ENCODE results near the gene KIAA0825. TPM values are rescaled to one million over a fixed set of nuclear protein-coding genes. Genes with fewer than 3 reads are reported as not detected.

The KIAA0825 gene
- total and polyA plus RNA-seq, 2 of the 8 experiments (the other 6 are each of a cell fraction or from before 2014, with no cell fraction given): 0.60 to 1.0 TPM

DNA sequence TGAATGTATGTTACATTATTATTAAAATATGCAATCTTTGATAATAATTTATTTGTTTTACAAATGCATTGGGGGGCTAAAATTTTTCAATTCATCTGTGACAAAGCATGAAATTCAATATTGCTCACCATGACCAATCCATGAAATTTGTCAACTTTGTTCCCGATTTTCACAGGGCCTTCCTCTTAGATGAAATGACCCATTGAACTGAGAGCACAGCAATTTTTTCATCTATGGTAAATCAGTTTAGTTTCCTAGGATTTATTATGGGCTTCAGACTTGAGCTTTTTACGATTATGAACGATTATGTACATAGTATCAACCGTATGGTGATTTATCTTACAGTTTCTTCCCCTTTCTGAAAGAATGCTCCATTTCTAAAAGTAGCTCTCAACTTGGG lies 157.3 kb downstream of the KIAA0825 start:
- ChIA-PET POLR2A (ENCODE audit: partially characterized antibody) (no interaction called here), CTCF (ENCODE audit: partially characterized antibody) (no interaction called here)
- Histone ChIP-seq H4K8ac (ENCODE audit: extremely low read depth, insufficient read depth, low read length) (no peak overlapping the region), H4K20me1 (replicated peaks in 1 of 2; ENCODE audit: control insufficient read depth in 1 of 2, insufficient read depth in 2 of 2, low read length in 2 of 2) (no peaks in the 10 kb centered on the region), H4K5ac (ENCODE audit: insufficient read length, low read depth, low read length) (no peak overlapping the region), H2BK120ac (replicated peaks; ENCODE audit: low read depth, low read length) (no peak overlapping the region), H3K79me1 (ENCODE audit: low read depth, low read length) (no peaks in the 10 kb centered on the region), H3K9me3 (ENCODE audit: insufficient read depth in 2 of 2, low read depth in 1 of 2, low read length in 1 of 2) (no peaks in the 10 kb centered on the region), H3K27ac (ENCODE audit: low read depth, low read length) (no peak overlapping the region), H3K23ac (ENCODE audit: insufficient read length) (no peak overlapping the region), H2AK5ac (ENCODE audit: low read depth, low read length) (no peak overlapping the region), H2BK12ac (ENCODE audit: low read depth, low read length) (no peak overlapping the region), H3K4me3 (ENCODE audit: extremely low read depth in 1 of 4, insufficient read depth in 2 of 4, low read depth in 3 of 4, low read length in 4 of 4) (no peak overlapping the region), H2BK20ac (ENCODE audit: low read length) (no peak overlapping the region), H3K4me2 (ENCODE audit: insufficient read depth in 1 of 2, low read depth in 2 of 2, low read length in 2 of 2) (no peak overlapping the region), H3K4me1 (replicated peaks in 1 of 4; ENCODE audit: control insufficient read depth in 3 of 4, insufficient read depth in 4 of 4, low read length in 3 of 4) (peaks cover 0 to 4% (median 0%) of the 10 kb centered on the region in 4 experiments; a peak in 1 of 7 replicates), H3K4ac (replicated peaks; ENCODE audit: insufficient read length, low read depth, low read length) (no peak overlapping the region), H3K36me3 (ENCODE audit: control insufficient read depth in 2 of 4, insufficient read depth in 4 of 4, low read length in 3 of 4) (no peaks in the 10 kb centered on the region), H2BK15ac (ENCODE audit: low read length) (no peak overlapping the region), H3K9ac (replicated peaks in 1 of 4; ENCODE audit: extremely low read depth in 1 of 4, low read depth in 3 of 4, low read length in 3 of 4) (no peak overlapping the region), H3K27me3 (replicated peaks in 1 of 4; ENCODE audit: control insufficient read depth in 3 of 4, extremely low read depth in 1 of 4, insufficient read depth in 3 of 4, low read length in 3 of 4) (no peaks in the 10 kb centered on the region), H3K18ac (ENCODE audit: extremely low read depth, low read length) (no peak overlapping the region), H2AFZ (ENCODE audit: low read length) (no peak overlapping the region), H3K14ac (ENCODE audit: insufficient read length) (no peak overlapping the region), H4K91ac (replicated peaks; ENCODE audit: insufficient read length, low read length) (no peak overlapping the region), H2BK5ac (ENCODE audit: low read depth, low read length) (no peak overlapping the region), H3K79me2 (ENCODE audit: control insufficient read depth in 1 of 2, insufficient read depth in 2 of 2, low read length in 2 of 2) (no peaks in the 10 kb centered on the region), H3K56ac (replicated peaks; ENCODE audit: insufficient read length, low read depth, low read length) (no peak overlapping the region), H3K23me2 (ENCODE audit: low read depth, low read length) (no peaks in the 10 kb centered on the region)
- 85% methylated on average over 4 of the region's 4 CpGs; no CpG with 5 or more reads in 1 of the 2 experiments for WGBS, 2 experiments (ENCODE audit: extremely low coverage in 1 of 2, insufficient coverage in 1 of 2, insufficient read length in 1 of 2, insufficient replicate concordance in 2 of 2, low coverage in 1 of 2, low lambda C conversion rate in 2 of 2, missing lambda C conversion rate in 1 of 2)
- FAIRE-seq (no peak), DNase-seq (ENCODE audit: low read depth in 1 of 2, low spot score in 2 of 2) (no peak)
- TF ChIP-seq ASH2L (IDR thresholded peaks at IDR 0.05; ENCODE audit: low read length) (no peak), BCL11A (IDR thresholded peaks at IDR 0.05; ENCODE audit: low read depth in 2 of 2, low read length in 2 of 2) (no peak), SAP30 (IDR thresholded peaks at IDR 0.05; ENCODE audit: insufficient read depth, insufficient replicate concordance, low read length) (no peak), RBBP5 (IDR thresholded peaks at IDR 0.05; ENCODE audit: borderline replicate concordance, low read depth, low read length) (no peak), BACH1 (IDR thresholded peaks at IDR 0.05; ENCODE audit: low read length) (no peak), BRCA1 (IDR thresholded peaks at IDR 0.05; ENCODE audit: low read depth, low read length) (no peak), YY1 (IDR thresholded peaks at IDR 0.05; ENCODE audit: low read depth, low read length) (no peak), CBX5 (IDR thresholded peaks at IDR 0.05; ENCODE audit: low read depth, low read length) (no peak), SP2 (IDR thresholded peaks at IDR 0.05; ENCODE audit: low read length) (no peak), CTBP2 (IDR thresholded peaks at IDR 0.05; ENCODE audit: borderline replicate concordance, insufficient read depth, insufficient read length, low read length) (no peak), MAFK (IDR thresholded peaks at IDR 0.05; ENCODE audit: low read depth, low read length) (no peak), SIX5 (IDR thresholded peaks at IDR 0.05; ENCODE audit: low read depth, low read length) (no peak)
